Tibial nerve (tissue), 4 donors: ENCODE results near the gene CASTOR1.

ENCODE experiments used
- EP300 ChIP-seq, 2 donors: sonication (generic); formaldehyde crosslinking; IDR thresholded peaks; one replicate each; pipeline ENCODE4 v1.6.1; 2017; ENCODE audit warnings: antibody characterized with exemption in 2 of 2, mild to moderate bottlenecking in 1 of 2
- POLR2A ChIP-seq, 2 donors: fragments of 450-650 bp; IDR thresholded peaks; one replicate each; pipeline ENCODE4 v1.6.1; 2017; ENCODE audit warnings: antibody characterized with exemption in 2 of 2, mild to moderate bottlenecking in 2 of 2, moderate library complexity in 2 of 2
- TF ChIP-seq, protein P1 (sequence below), 5 experiments: fragments of 200-600 bp in 3 of 5; fragments of 450-650 bp in 2 of 5; sonication (generic) in 3 of 5; IDR thresholded peaks; one replicate each; pipeline ENCODE4 v1.5.1; 2016 to 2019; ENCODE audit warnings: antibody characterized with exemption in 5 of 5, mild to moderate bottlenecking in 3 of 5, moderate library complexity in 2 of 5

DNA sequence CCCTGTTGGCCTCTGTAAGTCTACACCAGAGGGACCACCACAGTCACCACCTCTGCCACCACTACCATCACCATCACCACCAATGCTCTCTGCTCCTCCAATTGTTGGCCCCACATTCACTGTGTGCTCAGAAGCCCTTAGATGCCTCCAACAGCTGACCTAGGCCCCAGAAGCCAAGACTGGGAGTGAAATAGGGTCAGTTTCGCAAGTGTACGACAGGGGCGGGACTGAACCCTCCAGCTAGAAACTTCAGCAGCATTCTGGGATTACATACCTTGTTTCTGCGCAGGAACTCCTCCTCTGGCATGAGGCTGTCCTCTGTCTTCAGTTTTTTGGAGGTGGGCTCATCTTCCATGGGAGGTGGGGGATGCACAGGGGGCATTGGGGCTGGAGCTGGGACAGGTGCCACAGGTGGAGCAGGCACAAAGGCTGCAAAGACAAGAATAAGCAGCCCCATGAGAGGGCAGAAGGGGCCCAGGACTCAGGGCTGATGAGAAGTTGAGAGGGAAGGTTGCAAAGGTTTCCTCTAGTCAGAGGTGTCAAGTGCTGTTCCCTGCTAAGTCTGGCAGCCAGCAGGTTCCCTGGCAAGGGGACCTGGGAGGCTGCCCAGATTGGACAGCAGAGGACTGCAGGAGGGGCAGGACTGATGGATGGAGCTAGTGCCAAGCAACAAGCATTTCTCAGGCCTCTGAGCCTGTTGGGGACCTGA is 47.6 kb upstream of the CASTOR1 start:
- TF ChIP-seq, protein P1, sequence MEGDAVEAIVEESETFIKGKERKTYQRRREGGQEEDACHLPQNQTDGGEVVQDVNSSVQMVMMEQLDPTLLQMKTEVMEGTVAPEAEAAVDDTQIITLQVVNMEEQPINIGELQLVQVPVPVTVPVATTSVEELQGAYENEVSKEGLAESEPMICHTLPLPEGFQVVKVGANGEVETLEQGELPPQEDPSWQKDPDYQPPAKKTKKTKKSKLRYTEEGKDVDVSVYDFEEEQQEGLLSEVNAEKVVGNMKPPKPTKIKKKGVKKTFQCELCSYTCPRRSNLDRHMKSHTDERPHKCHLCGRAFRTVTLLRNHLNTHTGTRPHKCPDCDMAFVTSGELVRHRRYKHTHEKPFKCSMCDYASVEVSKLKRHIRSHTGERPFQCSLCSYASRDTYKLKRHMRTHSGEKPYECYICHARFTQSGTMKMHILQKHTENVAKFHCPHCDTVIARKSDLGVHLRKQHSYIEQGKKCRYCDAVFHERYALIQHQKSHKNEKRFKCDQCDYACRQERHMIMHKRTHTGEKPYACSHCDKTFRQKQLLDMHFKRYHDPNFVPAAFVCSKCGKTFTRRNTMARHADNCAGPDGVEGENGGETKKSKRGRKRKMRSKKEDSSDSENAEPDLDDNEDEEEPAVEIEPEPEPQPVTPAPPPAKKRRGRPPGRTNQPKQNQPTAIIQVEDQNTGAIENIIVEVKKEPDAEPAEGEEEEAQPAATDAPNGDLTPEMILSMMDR (IDR thresholded peaks at IDR 0.05), result no peak
- TF ChIP-seq EP300 (IDR thresholded peaks at IDR 0.05) (no peak), POLR2A (IDR thresholded peaks at IDR 0.05) (no peak)
